ENCODE data around the gene TTC33.
"Not testable (repeated sequence)": the region's sequence is repeated elsewhere in the genome, so short reads cannot be mapped to it uniquely, and the experiment has no call there.

Gene TTC33

GRCh38 chr5:40779561-40779960 is 23.8 kb upstream of the TTC33 start:
- no peak for DNase-seq

- DNase-seq: no peak
These were observed 22.4 kb upstream of the TTC33 start for GRCh38 chr5:40778133-40778532.

GRCh38 chr5:40776658-40776977 is 20.9 kb upstream of the TTC33 start:
- no peak for DNase-seq

GRCh38 chr5:40775846-40776657 is 20.3 kb upstream of the TTC33 start:
- no peak for DNase-seq

GRCh38 chr5:40775085-40775845 is 19.5 kb upstream of the TTC33 start:
- DNase-seq: no peak

- no peak for DNase-seq
These were observed 18.9 kb upstream of the TTC33 start for GRCh38 chr5:40774623-40775022.

GRCh38 chr5:40770764-40771163 is 15.0 kb upstream of the TTC33 start:
- no peak for DNase-seq

GRCh38 chr5:40762705-40763104 is 6.9 kb upstream of the TTC33 start:
- DNase-seq: no peak

- no peak for DNase-seq
These were observed 1.6 kb upstream of the TTC33 start for GRCh38 chr5:40757400-40757799.

- DNase-seq: peak; percentile 49
These were observed 711 bp downstream of the TTC33 start for GRCh38 chr5:40755093-40755406.

- DNase-seq: no peak
These were observed 1.2 kb downstream of the TTC33 start for GRCh38 chr5:40754381-40755092.

- no peak for DNase-seq
These were observed 9.1 kb downstream of the TTC33 start for GRCh38 chr5:40746703-40747102.

GRCh38 chr5:40743771-40744170 is 12.0 kb downstream of the TTC33 start:
- no peak for DNase-seq

- DNase-seq: no peak
These were observed 17.3 kb downstream of the TTC33 start for GRCh38 chr5:40738502-40738901.

- no peak for DNase-seq
These were observed 19.5 kb downstream of the TTC33 start for GRCh38 chr5:40736103-40736875.

- DNase-seq: no peak
These were observed 20.2 kb downstream of the TTC33 start for GRCh38 chr5:40735609-40736008.

- no peak for DNase-seq
These were observed 20.8 kb downstream of the TTC33 start for GRCh38 chr5:40734986-40735385.

- no peak for DNase-seq
These were observed 21.7 kb downstream of the TTC33 start for GRCh38 chr5:40733879-40734563.

GRCh38 chr5:40733434-40733833 is 22.3 kb downstream of the TTC33 start:
- no peak for DNase-seq

- DNase-seq: not testable (repeated sequence)
These were observed 33.3 kb downstream of the TTC33 start for GRCh38 chr5:40722497-40722911.

- DNase-seq: no peak
These were observed 35.7 kb downstream of the TTC33 start for GRCh38 chr5:40720069-40720468.

GRCh38 chr5:40717281-40717680 is 38.5 kb downstream of the TTC33 start:
- DNase-seq: no peak

- no peak for DNase-seq
These were observed 39.2 kb downstream of the TTC33 start for GRCh38 chr5:40716590-40716989.
